Endometrium (tissue), 2 donors: ENCODE data around the gene TBC1D16.

Experiments used
- FAIRE-seq: peaks from 2 replicates; lab custom pipeline; 2012; peaks lifted over from hg19 to GRCh38; lab: Jason Lieb, UNC
- donor health status: control.
- donor health status: control.

TBC1D16 gene

DNA sequence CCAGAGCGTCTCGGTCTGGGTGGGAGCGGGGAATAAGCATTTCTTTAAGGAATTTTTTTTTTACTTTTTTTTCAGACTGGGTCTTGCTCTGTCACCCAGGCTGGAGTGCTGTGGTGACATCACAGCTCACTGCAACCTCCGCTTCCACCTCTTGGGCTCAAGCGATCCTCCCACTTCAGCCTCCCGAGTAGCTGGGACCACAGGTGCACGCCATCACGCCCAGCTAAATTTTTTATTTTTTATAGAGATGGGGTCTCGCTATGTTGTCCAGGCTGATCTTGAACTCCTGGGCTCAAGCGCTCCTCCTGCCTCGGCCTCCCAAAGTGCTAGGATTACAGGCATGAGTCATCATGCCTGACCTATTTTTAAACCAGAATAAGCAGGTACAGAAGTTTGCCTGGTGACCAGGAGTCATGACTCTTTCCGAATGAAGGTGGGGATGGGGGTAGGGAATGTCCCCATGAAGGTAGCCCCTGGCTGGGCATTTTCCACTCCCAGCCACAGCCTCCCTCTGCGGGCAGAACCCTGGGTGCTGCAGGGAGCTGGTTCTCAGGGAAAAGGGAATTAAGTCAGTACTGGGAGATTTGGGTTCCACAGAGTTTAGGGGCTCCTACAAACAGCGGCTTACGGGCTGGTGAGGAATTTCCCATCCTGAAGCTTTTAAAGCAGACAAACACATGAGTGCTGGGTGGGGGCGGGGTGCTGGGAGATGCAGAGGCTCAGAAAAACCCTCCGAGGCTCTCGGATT lies 48.3 kb downstream of the TBC1D16 start:
- FAIRE-seq = no peak

DNA sequence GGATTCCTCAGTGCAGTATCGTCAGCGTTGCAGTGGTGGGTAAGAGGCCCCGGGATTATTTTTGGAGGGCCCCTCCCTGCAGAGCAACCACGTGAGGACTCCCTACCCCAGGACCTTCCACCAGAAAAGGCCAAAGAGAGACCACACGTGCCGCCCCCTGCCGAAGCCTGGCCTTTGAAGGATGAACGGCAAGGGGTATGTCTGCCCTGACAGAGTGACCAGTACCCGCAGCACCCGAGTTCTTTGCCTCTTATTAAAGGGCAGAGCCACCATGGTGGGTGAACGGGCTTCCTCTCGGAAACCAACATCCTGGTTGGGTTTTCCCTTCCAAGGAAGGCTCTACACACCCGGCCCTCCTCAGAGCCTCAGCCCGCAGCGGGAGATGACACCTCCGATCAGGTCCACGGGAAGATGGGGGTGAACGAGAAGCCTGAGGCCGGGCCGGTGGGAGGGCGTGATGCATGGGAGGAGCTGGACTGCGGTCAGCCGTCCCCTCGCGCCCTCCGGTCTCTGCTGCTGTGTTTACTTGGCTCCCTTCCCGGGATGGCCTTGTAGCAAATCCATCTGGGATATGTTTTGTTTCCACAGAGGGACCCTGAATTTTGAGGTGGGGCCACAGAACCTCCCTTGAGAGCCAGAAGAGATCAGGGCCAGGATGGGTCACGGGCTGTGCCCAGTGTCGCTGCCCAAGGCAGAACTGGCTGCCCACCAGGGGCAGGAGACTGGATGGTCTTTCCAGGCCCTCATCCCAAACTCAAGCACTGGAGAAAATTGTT lies 49.1 kb downstream of the TBC1D16 start:
- no peak for FAIRE-seq

DNA sequence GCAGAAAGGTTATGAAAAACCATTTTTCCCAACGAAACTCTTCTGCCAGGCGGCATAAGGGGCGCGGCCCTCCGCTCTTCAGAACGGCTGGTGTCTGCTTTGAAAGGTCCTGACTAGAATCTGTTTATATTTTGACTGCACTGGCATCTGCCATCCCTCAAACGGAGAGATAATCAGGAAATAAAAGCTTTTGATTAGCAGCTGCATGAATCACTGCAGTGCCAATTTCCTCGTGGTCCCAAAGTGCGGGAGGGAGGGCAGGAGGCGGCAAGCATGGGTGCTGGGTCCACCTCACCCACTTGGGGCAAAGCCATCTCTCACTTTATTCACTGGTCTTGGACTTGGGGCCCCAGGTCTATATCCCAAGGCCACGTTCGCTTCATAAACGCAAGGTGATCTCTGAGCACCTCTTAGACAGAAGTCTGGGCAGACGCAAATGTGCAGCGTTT lies 49.7 kb downstream of the TBC1D16 start:
- FAIRE-seq = no peak

DNA sequence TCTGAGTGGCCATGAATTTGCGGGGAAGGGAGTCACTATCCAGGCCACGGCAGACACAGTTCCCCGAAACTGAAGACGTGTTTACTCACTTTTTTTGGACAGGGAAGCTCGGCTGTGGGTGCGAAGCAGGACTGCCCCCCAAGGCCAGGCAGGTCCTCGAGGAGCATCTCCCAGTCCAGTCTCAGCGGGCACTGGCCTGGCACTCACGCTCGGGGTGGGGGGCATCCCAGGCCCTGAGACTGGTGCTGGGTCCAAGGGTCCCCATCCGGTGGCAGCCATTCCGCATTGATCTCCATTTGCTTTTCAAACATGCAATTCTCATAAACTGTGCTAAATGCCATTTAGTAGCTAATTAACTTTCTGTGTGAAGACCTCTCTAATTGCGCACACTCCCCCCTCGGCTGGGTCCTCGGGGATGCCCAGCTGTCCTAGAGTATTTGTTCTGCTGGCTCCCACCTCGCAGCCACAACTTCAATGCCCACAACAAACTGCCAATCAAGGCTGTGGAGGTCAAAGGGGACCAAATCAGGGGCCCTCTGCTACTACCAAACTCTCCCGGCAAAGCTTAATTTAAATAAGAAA lies 50.2 kb downstream of the TBC1D16 start:
- no peak for FAIRE-seq

DNA sequence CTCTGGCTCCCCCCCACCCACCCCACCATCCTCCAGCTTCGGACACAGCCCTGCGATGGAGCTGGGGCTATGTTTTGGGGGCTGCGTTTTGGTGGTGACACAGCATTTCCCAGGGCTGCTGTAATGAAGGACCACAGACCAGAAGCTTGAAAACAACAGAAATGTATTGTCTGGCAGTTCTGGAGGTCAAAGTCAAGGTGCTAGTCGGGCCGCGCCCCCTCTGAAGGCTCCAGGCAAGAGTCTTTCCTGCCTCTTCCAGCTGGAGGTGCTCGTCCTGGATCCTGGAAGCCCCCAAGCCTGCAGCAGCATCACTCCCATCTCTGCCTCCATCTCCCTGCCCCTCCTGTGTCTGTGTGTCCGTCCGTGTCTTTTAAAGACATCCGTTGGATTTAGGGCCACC lies 50.8 kb downstream of the TBC1D16 start:
- FAIRE-seq = no peak

DNA sequence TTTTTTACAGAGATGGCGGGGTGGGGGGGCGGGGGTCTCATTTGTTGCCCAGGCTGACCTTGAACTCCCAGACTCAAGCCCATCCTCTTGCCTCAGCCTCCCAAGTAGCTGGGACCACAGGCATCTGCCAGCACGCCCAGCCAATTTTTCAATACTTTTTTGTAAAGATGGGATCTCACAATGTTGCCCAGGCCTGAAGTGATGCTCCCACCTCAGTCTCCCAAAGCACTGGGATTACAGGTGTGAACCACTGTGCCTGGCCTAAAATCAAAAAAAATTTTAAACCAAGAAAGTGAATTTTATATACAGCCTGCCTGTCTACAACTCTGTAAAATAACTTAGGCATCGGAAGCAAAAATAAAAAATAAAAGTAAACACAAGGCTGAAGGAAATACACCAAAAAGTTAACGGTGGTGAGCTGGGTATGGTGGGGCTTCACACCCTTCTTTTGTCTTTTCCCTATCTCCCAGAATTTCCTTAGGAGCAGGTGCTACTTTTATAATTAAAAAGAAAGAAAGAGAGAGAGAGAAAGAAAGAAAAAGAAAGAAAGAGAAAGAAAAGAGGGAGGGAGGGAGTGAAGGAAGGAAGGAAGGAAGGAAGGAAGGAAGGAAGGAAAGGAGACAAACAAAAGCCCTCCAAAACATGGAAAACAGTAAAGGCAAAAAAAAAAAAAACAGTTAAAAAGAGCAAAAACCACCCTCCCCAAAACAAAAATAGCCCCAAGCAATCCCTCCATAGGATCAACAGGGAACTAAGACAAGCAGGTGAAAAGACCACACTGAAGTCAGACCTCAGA lies 51.4 kb downstream of the TBC1D16 start:
- FAIRE-seq = no peak

DNA sequence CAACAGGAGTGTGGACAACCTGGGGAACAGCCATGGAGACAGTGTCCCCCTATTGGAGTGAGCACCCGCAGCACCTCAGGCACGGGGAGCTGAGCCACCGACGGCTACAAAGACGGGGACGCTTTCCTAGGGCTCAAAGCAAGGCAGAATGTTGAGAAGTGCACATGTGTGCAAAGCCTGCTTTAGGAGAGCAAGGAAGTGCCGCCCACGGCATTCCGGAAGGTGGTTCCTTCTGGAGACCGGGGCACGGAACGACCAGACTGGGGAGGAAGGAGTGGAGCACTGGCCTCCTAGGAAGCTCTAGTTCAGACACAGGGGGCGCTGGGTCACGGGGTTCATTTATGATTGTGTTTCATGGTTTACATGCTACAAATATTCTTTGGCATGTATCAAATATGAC lies 52.2 kb downstream of the TBC1D16 start:
- FAIRE-seq = no peak

DNA sequence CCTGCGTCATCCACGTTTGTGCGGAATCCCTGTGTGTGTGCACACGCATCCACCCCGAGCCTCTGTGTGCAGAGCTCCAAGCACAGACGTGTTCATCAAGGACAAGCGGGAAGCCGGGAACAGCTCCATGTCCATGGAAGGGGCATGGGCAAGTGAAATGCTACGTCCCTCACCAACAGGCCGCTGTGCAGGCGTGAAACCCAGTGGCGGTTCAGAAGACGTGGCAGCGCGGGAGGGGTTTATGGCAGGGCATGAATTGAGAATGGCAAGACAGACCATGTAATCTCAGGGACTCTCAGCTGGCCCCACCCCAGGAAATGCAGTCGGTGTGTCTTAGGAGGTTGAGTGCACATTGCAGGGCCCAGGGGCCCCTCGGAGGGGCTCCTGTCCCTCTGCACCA lies 52.7 kb downstream of the TBC1D16 start:
- FAIRE-seq = no peak

DNA sequence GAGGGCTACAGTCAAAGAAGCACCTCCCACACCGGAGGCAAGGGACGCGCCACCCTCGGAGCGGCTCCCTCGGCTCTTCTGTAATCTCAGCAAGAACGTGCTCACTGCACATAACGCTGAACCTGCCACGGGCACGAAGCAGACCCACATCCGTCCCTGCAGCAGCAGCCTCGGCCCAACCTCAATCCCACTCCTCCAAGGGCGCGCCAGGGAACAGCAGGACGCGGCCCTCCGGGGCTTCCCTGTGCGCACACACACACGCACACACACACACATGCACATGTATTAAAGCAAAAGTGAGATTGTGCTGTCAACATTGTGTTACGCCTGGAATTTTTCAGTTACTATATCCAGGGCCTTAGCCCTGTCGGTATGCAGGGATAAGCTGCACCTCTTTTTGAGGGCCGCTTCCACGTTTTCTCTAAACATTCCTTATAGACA lies 54.0 kb downstream of the TBC1D16 start:
- no peak for FAIRE-seq

DNA sequence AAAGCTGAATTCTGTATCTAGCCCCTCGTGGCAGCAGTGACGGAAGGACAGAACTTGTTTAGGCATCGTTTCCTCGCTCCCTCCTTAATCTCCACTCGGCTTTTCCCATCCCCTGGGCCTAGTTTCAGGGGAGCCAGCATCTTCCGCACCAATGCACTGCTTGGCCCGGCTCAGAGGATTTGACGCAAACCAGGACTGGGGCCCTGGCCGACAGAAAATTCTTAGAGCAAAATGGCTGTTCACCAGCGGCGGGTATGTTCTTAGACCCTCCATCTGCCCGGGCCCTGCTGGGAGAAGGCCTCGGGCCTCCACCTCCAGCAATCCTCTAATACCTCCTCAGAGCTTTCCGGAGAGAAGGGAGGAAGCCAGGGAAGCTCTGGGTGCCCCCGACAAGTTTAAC lies 54.6 kb downstream of the TBC1D16 start:
- FAIRE-seq = no peak

DNA sequence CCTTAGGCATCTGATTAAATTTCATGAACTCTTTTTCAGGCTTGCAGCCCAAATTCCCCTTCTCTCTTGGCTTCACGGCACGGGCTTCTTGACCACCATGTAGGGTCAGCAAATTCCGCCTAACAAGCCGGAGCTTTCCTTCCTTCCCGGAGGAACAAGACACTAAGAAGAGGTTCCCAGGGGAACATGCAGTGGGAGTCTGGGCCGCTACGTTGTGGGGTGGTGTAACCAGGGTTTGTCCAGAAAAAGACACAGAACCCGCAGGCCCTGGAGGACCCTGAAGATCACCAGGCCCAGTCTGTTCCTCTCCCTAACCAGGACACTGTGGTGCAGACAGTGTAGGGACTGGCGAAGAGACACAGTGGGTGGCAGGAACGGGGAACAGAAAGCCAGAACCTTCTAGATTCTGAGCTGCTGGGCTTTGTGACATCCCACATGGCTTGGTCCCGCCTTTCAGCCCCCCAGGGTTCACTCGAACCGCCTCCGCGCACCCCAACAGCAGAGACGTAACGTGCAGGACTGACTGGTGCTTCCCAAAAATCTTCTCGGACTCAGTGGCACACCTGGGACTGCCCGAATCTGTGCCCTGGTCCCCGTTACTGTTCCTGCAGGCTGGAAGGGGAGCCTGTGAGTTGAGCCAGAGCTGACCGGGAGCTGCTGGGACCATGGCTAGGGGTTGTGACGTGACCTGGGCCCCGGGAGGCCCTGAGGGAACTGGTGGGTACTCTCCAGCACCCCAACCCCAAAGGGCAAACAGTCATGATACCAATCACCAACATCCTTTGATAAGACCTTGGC lies 55.2 kb downstream of the TBC1D16 start:
- no peak for FAIRE-seq

DNA sequence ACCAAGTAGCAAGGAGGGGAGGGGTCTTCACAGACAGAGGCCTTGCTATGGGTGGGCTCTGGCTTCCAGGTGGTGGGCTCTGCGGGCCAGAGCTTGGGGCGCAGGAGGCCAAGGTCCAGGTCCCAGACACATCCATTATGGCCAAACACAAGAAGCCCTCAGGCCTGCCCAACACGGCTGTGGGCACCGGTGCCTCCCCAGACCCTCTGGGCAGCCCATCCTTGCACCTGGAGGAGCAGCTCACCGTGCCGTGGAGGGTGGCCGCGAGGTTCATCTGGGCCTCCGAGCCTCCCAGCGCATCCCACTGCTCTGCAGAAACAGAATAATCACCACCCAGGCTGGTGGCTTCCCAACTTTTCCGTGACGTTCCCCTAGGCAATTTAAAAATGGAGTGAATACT lies 55.9 kb downstream of the TBC1D16 start:
- FAIRE-seq = no peak

DNA sequence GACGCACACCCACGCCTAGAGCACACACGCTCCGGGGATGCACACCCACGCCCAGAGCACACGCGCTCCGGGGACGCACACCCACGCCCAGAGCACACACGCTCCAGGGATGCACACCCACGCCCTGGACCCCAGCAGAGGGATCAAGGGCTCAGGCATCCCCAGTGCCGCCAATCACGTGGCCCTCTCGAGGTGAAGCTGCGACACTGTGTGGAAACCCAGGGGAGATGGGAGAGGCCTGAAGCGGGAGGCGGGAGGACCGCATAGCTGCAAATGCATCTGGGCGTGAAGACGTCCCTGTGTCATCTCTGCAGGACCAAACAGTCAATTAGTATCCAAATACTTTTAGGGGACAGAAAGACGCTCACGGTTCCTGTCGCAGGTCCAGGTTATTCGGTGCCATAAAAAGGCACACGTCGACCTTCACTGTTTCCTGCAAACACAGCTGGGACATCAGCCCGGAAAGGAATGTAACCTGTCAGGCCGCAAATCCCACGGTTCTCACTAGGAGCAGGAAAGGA lies 56.4 kb downstream of the TBC1D16 start:
- FAIRE-seq = no peak

DNA sequence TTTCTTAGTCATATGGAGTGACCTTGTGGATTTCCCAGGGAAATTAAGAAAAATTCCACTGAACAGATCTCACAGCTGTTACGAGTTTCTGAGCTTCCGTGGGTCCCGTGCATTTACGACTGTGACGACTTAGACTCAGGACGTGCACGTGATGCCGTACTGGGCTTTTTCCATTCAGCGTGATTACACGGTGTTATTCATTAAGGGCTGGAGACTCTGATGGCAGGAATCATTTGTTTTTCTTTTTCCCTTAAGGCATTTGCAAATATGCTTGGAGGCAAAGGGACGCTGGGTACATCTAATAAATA lies 57.2 kb downstream of the TBC1D16 start:
- no peak for FAIRE-seq

DNA sequence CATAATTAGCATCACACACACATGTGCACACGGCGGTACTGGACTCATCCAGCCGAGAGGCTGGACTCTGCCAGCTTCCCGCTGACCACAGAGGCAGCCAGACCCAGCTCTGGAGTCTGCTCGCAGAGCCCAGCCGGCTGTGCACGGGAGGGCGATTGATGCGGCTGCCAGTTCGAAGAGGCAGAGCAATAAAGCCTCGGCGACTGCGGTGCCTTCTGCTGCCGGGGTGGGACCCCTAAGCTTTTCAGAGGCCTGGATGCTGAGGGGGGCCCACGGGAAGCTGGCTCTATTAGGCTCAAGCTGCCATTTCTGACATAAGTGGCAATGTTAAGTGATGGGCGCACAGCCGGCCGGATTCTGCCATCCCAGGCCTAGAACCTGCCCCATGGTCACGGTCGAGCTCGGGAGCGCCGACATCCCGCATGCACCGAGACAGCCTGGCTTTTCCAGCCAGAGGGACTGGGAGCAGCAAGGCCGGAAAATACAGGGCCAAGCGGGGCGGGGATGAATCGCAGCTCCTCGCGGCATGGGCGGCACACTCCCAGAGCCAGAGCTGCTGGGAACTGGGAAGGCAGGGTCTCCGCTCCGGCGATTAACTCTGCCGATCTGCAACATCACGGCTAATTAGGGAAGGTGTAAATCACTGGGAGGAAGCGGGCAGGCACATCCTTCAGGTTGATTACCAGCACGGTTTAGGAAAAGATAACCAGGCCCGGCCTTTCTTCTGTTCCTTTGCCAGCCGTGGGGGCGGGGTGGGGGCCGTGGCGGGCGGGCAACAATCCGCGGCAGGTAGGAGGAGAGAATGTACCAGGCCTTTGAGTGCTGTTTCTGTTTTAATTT lies 57.7 kb downstream of the TBC1D16 start:
- FAIRE-seq = no peak

DNA sequence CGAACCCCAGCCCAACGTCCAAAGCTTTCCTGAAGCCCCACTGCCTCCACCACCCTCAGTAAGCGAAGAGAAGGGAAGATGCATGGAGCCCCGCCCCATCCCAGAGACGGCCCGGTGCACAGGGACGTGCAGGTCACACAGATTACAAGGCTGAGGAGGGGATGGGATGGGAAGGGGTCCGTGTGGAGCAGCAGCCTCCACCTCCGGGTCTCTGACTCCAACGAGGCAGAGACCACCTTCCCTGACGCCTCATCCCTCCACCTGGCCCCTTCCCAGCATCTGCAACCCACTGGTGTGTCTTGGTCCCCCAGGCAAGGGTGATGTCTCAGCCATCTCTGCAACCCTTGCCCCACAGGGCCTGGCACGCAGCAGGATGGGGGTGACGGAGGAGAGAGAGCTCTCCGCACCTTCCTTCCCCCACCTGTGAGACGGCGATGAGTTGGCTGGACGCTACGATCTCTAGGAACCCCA lies 58.5 kb downstream of the TBC1D16 start:
- FAIRE-seq = no peak

DNA sequence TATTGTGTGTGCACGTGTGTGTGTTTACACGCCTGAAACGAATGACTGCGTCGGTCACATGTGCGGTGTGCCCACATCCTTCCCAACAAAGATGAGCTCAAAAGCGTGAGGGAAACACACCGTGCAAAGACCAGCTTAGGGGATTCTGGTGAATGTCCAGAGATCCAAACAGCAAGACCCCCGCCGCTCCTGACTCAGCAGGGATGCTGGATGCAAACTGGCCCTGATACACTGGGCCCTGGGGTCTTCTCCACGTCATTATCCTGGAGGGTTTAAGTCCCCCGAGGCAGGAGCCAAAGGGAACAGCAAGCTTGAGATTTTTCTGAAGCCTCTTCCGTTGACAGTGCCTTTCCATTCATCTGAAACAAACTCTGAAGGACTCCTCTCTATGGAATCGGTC lies 59.2 kb downstream of the TBC1D16 start:
- FAIRE-seq = no peak

DNA sequence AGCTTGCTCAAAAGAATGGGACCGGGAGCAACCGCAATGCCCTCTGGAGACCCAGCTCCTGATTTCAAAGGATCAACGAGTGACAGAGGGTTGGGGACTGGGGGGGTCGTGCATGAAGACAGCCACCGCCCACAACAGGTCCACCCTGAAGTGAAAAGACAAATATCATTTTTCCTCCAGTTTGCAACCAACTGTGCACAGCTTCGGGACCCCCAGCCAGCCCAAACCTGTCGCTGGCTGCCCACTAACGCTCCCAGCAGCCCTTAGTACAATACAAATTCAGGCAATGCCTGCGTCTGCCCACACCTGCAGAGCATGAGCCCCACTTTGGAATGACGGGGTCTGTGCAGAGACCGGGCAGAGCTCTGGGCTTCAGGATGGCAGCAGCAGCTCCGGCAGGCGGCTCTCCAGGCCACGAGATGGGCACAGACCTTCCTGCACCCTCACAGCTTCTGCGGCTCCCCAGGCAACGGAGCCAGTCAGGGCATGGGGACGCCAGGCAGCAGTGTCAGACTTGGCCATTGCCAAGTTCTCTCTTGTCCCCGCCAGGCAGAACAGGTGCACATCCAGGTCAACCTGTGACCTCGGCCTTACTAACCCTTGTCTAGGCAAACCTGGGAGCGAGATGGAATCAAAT lies 60.1 kb downstream of the TBC1D16 start:
- no peak for FAIRE-seq

DNA sequence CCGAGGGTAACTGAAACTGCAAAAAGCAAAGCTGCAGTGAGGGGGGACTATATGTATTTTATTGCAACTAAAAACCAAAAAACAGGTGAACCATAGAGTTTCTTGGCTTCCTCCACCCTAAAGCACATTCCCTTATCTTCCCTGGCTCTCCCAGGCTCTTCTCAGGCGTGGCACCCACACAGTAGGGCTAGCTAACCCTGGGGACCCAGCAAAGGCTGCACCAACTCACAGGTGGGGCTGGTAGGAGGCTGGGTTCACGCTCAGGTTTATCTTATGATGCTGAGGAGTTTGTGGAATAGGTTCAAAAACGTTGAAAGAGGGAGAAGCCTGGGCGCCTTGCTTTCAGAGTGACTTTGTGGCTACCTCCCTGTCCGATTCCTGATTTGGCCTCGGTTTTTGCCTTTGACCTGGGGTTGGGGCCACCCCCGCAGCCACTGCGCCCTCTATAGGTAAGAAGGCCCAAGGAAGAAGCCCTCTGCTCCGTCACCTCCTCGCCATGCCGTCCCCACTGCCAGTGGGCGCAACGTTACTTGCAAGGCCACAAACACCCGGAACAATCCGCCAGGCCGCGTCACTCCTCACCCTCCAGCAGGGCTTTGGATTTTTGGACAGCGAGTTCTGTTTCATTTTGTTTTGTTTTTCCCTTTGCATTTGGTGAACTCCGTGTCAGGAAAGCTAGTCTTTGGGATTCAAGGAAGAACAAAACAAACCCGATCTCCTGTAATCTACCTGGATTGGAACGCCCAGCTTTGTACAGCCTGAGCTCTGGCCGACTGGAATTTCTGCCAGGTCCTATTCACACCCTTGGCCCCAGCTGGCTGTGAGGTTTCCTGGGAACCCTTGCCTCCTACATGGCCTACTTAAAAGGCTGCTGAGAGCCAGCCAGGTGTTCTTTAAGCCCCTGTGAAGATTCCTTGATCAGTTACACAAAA lies 60.8 kb downstream of the TBC1D16 start:
- FAIRE-seq = no peak
